GM13976 (cell line): ENCODE data around the gene CER1.

ENCODE experiments used
- DNase-seq: peaks from one replicate; pipeline ENCODE4 v3.0.0; 2012; ENCODE audit warnings: low spot score
- CTCF ChIP-seq: IDR thresholded peaks from 2 replicates; pipeline ENCODE4 v1.5.1; 2012; ENCODE audit warnings: borderline replicate concordance, mild to moderate bottlenecking; ENCODE audit not compliant: insufficient read depth; ENCODE audit errors: extremely low read depth, missing control alignments, control extremely low read depth
- in situ Hi-C: fragments of 300-500 bp; cut with MboI; formaldehyde crosslinking; loops from one replicate; pipeline ENCODE4 v1.12.0; 2022; ENCODE audit warnings: low sequenced_read_pairs, mixed read lengths, inconsistent platforms; ENCODE audit not compliant: unreplicated experiment

CER1 gene

GRCh38 chr9:14704281-14704680 is 18.3 kb downstream of the CER1 start:
- DNase-seq = no peak
- TF ChIP-seq CTCF = no peak
- in situ Hi-C loops = no loop called here

GRCh38 chr9:14702200-14702720 is 20.3 kb downstream of the CER1 start:
- in situ Hi-C loops = no loop called here
- no peak for TF ChIP-seq CTCF
- no peak for DNase-seq

- in situ Hi-C loops = no loop called here
These were observed 29.2 kb downstream of the CER1 start, which contains the start of gene ZDHHC21 for GRCh38 chr9:14693251-14693861. ZDHHC21 (minus strand) TSS chr9:14693432; CDS start chr9:14674340, 19,092 bp downstream.

GRCh38 chr9:14692470-14693250 is 29.9 kb downstream of the CER1 start:
- peak; percentile 57 for DNase-seq
- TF ChIP-seq CTCF = no peak
- in situ Hi-C loops = no loop called here

More at GRCh38 chr9:14693251-14693861, 29.2 kb downstream of the CER1 start, which contains the start of gene ZDHHC21:
- no peak for TF ChIP-seq CTCF
- peak; percentile 87 for DNase-seq

- in situ Hi-C loops = no loop called here
- DNase-seq = no peak
- TF ChIP-seq CTCF = no peak
These were observed 31.4 kb downstream of the CER1 start for GRCh38 chr9:14690948-14691730.

GRCh38 chr9:14687042-14687719 is 35.4 kb downstream of the CER1 start:
- no peak for DNase-seq
- no peak for TF ChIP-seq CTCF
- in situ Hi-C loops = no loop called here
